NCI-H128 (cell line): ENCODE results near the gene PCNX2.

Experiments used
- DNase-seq: peaks from one replicate; lab custom pipeline; 2025; ENCODE audit not compliant: unreplicated experiment; lab: John Stamatoyannopoulos, UW

The PCNX2 gene

DNA sequence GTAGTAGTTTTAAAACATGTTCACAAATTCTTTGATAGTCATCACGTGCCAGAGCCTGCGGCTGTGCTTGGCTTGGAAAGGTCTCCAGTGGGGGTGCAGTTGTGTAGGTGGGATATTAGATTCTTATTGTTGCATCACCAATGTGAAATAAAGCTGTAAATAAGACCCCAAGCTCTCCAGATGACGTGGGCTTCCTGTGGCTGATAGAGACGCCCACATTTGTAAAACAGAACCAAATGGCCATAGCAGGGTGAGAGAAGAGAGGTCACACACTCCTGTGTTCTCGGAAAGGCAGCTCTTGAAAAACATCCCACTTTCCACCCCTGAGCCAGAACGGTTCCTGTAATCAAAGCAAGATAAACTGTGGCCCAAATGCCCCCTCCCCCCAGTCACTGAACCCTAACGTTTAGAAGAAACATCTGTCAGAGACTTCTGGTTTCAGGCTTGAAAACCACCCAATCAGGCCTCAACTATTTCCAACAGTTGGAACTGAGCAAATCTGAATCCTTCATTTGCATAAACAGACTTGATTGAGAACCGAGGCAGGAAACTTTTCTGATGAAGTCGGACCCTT, 351.8 kb downstream of the PCNX2 start:
- no peak for DNase-seq

DNA sequence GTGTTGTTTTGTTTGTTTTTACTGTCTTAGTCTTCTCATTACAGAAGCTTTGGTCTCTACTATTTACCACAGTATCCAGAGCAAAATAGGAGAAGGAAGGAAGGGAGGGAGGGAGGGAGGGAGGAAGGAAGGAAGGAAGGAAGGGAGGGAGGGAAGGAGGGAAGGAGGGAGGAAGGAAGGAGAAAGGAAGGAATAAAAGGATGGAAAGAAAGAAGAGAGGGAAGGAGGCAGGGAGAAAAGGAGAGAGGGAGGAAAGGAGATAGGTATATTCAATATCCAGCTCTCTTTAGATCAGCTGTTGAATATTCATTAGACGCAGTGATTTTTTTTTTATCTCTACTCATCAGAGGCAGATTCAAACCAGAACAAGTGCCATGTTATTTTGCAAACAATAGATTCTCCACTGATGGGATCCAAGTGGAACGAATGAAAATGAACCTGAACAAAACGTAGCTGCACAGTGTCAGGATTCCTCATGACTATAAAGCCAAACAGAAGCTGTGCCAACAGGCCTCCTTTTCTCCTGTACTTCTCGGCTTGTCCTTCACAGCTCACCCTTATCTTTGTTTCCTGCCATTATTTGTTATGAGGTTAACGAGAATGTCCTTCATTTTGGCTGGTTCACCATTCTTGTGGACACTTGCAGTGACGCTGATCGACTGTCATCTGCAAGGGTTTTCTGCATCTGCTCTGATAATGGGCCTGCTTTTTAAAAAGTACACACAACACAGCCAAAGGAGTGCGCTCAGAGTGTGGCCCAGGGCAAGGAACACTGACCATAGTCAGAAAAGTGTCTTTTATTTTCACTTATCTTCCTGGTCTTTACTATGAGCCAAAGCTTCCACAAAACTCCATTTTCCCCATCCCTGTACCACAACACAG, 352.9 kb downstream of the PCNX2 start:
- DNase-seq, result no peak

DNA sequence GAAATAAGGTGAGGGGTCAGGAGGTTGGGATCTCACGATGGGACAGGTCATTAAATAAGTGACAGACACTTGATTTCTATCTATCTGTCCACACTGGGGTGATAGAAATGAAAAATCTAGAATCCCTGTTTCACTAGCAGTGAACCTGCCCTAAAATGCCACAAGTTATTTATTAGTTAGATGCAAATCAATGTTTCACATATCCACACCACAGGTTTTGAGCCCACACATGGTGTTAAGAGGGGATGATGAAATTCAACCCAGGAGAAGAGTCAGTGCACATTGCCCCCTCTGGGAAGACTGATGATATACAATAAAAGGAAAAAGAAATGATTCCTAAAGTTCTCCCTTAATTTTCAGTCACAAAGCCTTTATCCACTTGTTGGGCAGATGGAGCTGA, 355.3 kb downstream of the PCNX2 start:
- no peak for DNase-seq

DNA sequence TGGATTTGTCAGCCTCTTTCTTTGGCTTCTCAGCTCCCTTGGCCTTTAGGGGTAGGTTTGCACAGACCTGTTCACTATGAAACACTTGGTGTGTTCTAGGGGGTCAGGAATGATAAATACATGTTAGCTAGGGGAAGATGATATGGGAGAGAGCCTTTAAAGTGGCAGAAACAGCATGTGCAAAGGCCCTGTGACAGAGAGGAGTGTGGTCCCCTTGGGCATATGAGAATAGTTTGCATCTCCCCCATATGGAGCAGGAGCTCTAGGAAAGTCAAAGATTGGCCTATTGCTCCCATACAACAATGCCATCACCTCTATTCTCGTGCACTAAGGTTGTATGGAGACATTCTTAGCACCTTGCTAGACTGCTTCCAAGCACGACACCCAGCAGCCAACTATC, 355.8 kb downstream of the PCNX2 start:
- DNase-seq, result no peak

DNA sequence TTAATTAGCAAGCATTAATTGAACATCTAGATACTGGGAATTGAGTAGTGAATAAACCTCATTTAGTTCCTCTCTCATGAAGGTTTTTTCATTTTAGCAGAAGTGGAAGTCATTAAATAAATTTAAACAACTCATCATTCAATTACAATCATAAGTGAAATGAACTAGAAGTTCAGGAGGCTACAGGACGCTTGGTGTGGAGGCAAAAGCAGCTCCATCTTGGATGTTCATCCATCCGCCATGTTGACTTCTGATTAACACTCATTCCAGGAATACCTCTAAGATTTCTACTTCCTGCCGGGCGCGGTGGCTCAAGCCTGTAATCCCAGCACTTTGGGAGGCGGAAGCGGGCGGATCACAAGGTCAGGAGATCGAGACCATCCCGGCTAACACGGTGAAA, 356.6 kb downstream of the PCNX2 start:
- DNase-seq, result no peak

DNA sequence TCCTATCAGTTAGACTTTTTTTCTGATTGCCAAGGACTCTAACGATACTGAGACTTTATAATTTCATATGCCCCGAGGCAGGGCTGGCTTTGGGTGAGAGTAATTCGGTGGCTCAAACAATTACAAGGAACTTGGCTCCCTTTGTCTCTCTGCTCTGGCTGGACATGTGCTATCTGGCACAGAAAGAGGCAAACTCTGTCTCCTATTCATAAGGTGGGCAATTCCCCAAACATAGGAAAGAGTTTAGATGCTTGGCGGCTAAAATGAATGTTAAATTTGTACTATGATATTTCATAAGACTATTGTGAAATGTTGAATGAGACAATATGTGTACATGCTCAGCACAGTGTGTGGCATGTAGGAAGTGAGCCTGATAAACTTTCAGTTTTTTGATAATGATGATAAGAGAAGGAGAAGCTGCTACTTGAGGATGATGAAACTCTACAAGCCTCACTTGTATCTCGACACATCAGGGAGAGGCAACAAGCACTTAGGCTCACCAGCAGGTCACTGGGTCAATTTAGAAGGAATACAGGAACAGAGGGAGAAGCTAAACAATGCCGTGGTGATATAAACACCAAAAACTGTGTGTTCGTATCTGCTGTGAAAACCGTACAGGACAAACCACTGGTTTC, 357.7 kb downstream of the PCNX2 start:
- DNase-seq, result no peak

DNA sequence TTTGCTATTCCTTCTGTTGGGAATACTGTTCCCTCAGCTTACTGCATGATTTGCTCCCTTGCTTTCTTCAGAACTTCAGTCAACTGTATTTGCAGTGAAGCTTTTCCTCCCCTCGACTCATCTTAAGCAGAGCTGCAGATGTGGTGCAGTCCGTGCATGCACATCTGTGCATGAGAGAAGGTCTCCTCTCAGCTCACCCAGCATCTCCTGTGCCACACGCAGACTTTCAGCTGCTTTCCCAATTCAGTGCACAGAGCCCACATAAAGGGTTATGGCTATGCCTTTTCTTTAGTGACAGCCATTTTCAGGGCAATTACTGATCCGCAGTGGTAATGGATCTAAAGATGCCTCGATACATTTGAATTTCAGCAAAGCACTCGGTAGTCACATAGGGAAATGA, 358.6 kb downstream of the PCNX2 start:
- no peak for DNase-seq
